Peyer's patch (tissue), 4 donors: ENCODE measurements around the gene CELF6. TPM values are rescaled to one million over a fixed set of nuclear protein-coding genes. Genes with fewer than 3 reads are reported as not detected.

Source experiments
- DNase-seq, 3 donors: peaks; one replicate each; pipeline ENCODE4 v3.0.0-alpha.2; 2017 to 2019
- H3K27ac ChIP-seq, 4 donors: fragments of 200-600 bp; sonication (generic); one replicate each; pipeline ENCODE4 v1.5.1; 2016 to 2019
- H3K27me3 ChIP-seq, 2 donors: fragments of 200-600 bp; sonication (generic); one replicate each; pipeline ENCODE4 v1.5.1; 2019
- H3K36me3 ChIP-seq, 3 donors: fragments of 200-600 bp; sonication (generic); one replicate each; pipeline ENCODE4 v1.5.1; 2016 to 2019
- H3K4me1 ChIP-seq, 4 donors: fragments of 200-600 bp; sonication (generic); one replicate each; pipeline ENCODE4 v1.5.1; 2016 to 2019
- H3K4me3 ChIP-seq, 4 donors: fragments of 200-600 bp; sonication (generic); 1 replicate in 3 of 4; 2 replicates in 1 of 4; pipeline ENCODE4 v1.5.1; 2016 to 2019; ENCODE audit warnings: mild to moderate bottlenecking in 1 of 4
- H3K9me3 ChIP-seq, 4 donors: fragments of 200-600 bp; sonication (generic); one replicate each; pipeline ENCODE4 v1.5.1; 2016 to 2019; ENCODE audit warnings: mild to moderate bottlenecking in 1 of 4
- CTCF ChIP-seq, 6 experiments: fragments of 450-650 bp in 4 of 6; fragments of 200-600 bp in 2 of 6; sonication (generic) in 1 of 6; IDR thresholded peaks; one replicate each; pipeline ENCODE4 v1.5.1; 2017 to 2019; ENCODE audit warnings: antibody characterized with exemption in 6 of 6, mild to moderate bottlenecking in 3 of 6, moderate library complexity in 1 of 6
- POLR2A ChIP-seq, 2 donors: fragments of 450-650 bp; IDR thresholded peaks; one replicate each; pipeline ENCODE4 v1.5.1; 2017; ENCODE audit warnings: antibody characterized with exemption in 2 of 2, mild to moderate bottlenecking in 2 of 2, moderate library complexity in 2 of 2
- total RNA-seq, 4 donors: library from RNA; depleted of rRNA; stranded (reverse); fragments of >200 nt; gene quantifications; one replicate each; pipeline ENCODE4 v1.1.0, GENCODE V29; 2016

The CELF6 gene
- total RNA-seq, 4 donors from 2014 or later, result 1.8 to 3.7 (median 3.6) TPM; not detected in 1

GRCh38 chr15:72265031-72265430, 54.9 kb downstream of the CELF6 start:
- Histone ChIP-seq H3K4me1 (no peaks in the 10 kb centered on the region), H3K4me3 (no peak overlapping the region), H3K36me3 (peaks cover 0 to 90% (median 2%) of the 10 kb centered on the region in 3 donors), H3K27me3 (no peaks in the 10 kb centered on the region), H3K27ac (no peak overlapping the region), H3K9me3 (no peaks in the 10 kb centered on the region)
- no peak for DNase-seq
- TF ChIP-seq CTCF (IDR thresholded peaks at IDR 0.05), result no peak
- TF ChIP-seq POLR2A (IDR thresholded peaks at IDR 0.05), result no peak

- DNase-seq, result no peak
- Histone ChIP-seq H3K27me3 (no peaks in the 10 kb centered on the region), H3K9me3 (no peaks in the 10 kb centered on the region), H3K4me3 (no peak overlapping the region), H3K36me3 (peaks cover 0 to 95% (median 0%) of the 10 kb centered on the region in 3 donors), H3K27ac (no peak overlapping the region), H3K4me1 (no peaks in the 10 kb centered on the region)
- TF ChIP-seq POLR2A (IDR thresholded peaks at IDR 0.05), result no peak
- no peak for TF ChIP-seq CTCF (IDR thresholded peaks at IDR 0.05)
These were observed 67.2 kb downstream of the CELF6 start for GRCh38 chr15:72252663-72253299.

- TF ChIP-seq CTCF (IDR thresholded peaks at IDR 0.05), result no peak
- TF ChIP-seq POLR2A (IDR thresholded peaks at IDR 0.05), result no peak
- DNase-seq, result no peak
- H3K36me3 ChIP-seq, result peaks cover 0 to 74% (median 0%) of the 10 kb centered on the region in 3 donors
These were observed 70.7 kb downstream of the CELF6 start for GRCh38 chr15:72249142-72249810.

GRCh38 chr15:72248514-72248913, 71.4 kb downstream of the CELF6 start:
- TF ChIP-seq POLR2A (IDR thresholded peaks at IDR 0.05) (no peak), CTCF (IDR thresholded peaks at IDR 0.05) (no peak)
- peaks cover 0 to 69% (median 0%) of the 10 kb centered on the region in 3 donors for H3K36me3 ChIP-seq
- H3K4me1 ChIP-seq, result no peaks in the 10 kb centered on the region
- no peak overlapping the region for H3K27ac ChIP-seq
- no peaks in the 10 kb centered on the region for H3K27me3 ChIP-seq
- H3K4me3 ChIP-seq, result no peak overlapping the region
- no peak for DNase-seq
- no peaks in the 10 kb centered on the region for H3K9me3 ChIP-seq

More at GRCh38 chr15:72249142-72249810, 70.7 kb downstream of the CELF6 start:
- Histone ChIP-seq H3K27me3 (no peaks in the 10 kb centered on the region), H3K4me3 (no peak overlapping the region), H3K27ac (no peak overlapping the region), H3K4me1 (no peaks in the 10 kb centered on the region), H3K9me3 (no peaks in the 10 kb centered on the region)

GRCh38 chr15:72242775-72243370, 77.1 kb downstream of the CELF6 start:
- TF ChIP-seq CTCF (IDR thresholded peaks at IDR 0.05), result no peak
- no peak for TF ChIP-seq POLR2A (IDR thresholded peaks at IDR 0.05)
- Histone ChIP-seq H3K36me3 (peaks cover 0 to 45% (median 0%) of the 10 kb centered on the region in 3 donors), H3K27me3 (no peaks in the 10 kb centered on the region), H3K4me3 (no peak overlapping the region), H3K4me1 (no peaks in the 10 kb centered on the region), H3K27ac (no peak overlapping the region), H3K9me3 (no peaks in the 10 kb centered on the region)
- no peak for DNase-seq
